GM15510 (cell line): ENCODE results near the gene NTM.

ENCODE experiments used
- POLR2A ChIP-seq: IDR thresholded peaks from 3 replicates; pipeline ENCODE4 v1.6.1; 2011; ENCODE audit warnings: borderline replicate concordance; ENCODE audit not compliant: insufficient read length; ENCODE audit errors: extremely low read depth

Gene NTM

DNA sequence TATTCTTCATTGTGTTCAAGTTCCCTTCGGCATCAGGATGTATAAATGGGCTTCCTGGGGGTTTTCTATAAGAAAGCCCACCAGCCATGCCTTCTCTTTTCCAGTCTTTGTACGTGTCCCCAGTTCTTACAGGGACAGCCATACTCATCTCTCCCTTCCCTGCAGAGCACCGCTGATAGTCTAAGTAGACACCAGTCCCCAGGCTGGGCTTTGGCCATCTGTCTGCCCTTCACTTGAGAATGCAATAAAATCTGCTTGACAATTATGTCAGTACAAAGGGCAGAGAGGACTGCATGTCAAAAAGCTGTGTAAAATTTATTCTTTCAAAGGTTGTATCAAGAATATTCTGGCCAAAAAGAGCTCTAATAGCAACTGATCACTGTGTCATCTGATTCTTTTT lies 27.3 kb downstream of the NTM start:
- no peak for TF ChIP-seq POLR2A

DNA sequence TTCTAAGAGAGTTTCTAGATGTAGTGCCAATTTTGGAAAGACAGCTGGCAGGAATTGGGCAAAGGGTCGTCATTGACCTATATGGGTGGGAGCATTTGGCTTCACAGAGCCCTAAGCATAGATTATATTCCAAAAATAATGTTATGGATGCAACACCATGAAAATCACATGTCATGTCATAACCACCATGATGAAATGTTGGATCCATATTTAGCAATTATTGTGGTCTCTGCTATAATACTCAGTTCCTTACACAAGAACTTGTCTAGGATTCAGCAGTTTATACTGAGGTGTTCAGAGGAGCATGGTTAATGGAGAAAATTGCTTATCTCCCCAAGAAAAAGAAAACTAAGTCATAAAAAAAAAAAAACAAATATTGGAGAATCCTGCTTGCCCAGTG lies 31.6 kb downstream of the NTM start:
- no peak for TF ChIP-seq POLR2A

DNA sequence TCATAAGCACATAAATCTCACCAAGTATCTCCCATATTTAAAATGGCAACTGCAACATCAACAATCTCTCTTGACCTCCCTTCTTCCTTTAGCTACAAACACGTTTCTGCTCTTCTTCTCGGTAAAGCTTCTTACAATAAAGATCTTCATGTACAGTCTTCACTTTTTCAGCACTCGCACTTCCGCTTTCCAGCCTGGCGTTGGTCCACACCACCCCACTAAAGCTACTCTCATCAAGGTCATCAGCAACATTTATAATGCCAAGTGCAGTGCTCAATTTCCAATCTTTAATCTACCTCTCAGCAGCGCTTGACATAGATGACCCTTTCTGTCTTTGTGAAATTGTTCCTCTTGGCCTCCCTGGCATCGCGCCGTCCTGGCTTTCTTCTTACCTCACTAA lies 33.6 kb downstream of the NTM start:
- no peak for TF ChIP-seq POLR2A

DNA sequence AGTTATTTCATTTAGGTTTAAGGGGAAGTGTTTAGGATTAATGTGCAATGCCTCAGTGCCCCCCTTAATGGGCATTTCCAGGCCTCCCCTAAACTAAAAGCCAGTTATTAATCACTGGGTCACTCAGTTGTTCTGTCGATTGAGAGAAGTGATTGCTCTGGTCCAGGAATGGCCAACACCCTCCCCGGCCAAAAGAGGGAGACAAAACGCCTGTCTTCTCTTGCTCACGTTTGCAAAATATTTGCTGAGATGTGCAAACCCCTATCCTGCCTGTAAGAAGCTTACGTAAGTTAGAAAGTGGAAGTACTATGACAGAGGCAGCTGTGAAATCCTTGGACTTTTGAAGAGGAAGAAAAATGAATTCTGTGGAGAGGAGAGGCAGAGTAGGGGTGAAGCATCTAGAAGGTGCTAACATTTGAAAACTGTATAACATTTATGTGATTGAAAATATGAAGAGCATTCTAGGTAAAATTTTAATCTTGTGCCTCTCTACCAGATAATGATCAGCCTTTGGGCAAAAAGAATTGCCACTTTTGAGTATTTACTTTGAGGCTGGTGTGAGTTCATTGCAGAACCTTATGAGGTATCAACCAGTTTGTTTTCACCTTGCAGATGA lies 37.7 kb downstream of the NTM start:
- TF ChIP-seq POLR2A: no peak

DNA sequence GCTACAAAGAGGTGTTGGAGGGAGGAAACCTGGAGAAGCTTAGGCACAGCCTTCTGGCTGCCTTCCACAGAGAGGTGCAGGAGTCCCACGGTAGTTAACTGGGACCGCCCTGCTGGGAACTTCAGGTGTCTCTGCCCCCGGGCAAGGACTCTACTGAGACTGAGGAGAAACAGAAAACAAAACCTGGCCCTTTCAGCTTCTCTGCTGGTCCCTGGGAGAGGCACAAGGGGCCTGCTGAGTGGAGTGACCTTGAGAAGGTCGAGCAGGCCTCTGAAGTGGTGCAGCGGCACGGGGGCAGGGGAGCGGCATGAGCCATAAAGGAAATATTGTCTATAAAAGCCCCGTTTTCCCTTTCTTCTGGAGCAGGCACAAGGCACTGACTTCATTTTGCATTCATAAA lies 38.9 kb downstream of the NTM start:
- no peak for TF ChIP-seq POLR2A

DNA sequence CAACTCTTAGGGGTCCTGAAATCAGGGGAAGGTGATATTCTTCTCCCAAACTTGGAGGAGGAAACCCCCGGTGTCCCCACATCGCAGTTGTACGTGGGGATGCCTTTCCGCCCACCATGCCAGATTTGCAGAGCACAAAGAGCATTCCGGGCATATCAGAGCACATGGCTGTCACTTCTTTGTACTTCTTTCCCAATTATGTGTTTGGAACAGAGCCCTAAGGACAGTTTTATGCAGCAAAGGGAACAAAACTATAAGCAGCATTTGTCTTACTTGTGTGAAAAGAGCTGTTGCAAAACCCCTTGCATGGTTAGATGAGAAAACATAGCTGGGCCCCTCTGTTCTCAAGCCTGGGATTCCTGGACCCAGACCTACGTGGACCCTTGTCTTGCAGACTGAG lies 41.2 kb downstream of the NTM start:
- no peak for TF ChIP-seq POLR2A

- no peak for TF ChIP-seq POLR2A
Observed at GRCh38 chr11:131412061-131412460, 41.6 kb downstream of the NTM start.

- no peak for TF ChIP-seq POLR2A
Observed at GRCh38 chr11:131413217-131413616, 42.8 kb downstream of the NTM start.

DNA sequence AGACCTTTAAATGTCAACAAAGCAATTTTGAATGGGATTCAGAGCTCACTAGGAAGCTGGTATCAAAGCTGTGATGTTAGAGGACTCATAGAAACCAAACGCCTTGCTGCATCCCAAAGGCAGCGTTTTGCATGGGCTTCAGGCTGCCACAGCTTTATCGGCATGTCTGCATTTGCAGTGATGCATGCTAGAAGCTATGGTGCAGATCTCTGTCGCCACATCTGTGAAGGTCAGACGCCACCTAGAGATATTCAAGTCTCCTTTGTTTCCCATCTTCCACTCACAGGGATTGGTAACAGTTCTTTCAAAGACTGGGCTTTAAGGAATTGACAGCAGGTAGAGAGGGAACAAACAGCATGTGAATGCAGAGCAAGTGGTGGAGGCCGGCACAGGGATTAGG lies 47.8 kb downstream of the NTM start:
- no peak for TF ChIP-seq POLR2A

DNA sequence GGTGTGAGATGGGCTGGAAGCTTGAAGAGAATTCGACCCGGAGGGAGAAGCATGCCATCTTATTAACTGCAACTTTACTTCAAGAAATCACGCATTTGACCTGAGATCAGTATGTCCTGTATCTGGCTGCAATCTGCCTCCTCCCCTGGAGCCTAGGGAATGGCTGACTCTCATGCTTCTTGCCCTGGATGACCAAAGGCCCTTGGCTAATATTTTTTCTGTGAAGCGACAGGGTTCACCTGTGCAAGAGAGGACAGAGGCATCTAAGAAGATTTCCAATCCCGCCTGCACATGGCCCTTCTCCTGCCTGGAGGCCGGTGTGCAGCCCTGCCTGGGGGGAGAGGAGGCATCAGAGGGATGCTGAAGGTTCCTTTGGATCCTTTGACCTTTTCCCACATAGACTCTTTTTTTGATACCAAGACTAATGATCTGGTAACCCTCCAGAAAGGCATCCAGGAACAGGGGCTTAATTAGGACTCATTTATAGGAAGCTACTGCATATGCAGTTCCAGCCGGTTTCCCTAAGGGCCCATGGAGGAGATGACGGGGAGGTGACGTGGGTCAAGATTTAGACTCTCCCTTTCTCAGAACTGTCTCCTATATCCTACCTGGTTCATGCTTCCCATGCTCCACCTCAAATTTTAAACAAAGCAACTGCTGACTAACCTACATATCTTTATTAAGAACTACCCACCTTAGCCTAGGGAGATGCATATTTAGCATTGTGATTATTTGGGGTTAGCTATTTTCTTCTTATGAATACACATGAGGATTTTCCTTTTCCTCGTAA lies 50.8 kb downstream of the NTM start:
- TF ChIP-seq POLR2A: no peak

- TF ChIP-seq POLR2A: no peak
Observed at GRCh38 chr11:131422029-131422428, 51.6 kb downstream of the NTM start.

DNA sequence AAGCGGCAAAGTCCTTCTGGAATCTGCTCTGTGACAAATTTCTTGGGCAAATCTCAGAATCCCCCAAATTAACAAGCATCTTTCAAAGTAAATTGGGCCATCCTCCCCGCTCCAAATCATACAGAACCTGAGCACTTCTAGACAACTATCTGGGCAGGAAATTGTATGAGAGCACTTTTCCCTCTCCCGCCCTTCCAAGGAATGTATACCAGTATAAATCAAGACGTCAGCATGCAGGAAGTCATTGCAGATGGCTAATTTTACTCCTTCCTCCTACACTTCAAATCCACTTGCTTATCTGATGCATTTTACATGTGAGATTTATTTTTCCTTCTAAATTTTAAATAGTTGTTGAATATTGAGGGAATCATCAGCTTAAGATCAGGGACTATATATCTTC lies 52.1 kb downstream of the NTM start:
- TF ChIP-seq POLR2A: no peak

GRCh38 chr11:131423688-131424087 lies 53.3 kb downstream of the NTM start:
- TF ChIP-seq POLR2A: no peak

- no peak for TF ChIP-seq POLR2A
Observed at GRCh38 chr11:131425285-131425684, 54.9 kb downstream of the NTM start.

GRCh38 chr11:131428853-131429252 lies 58.4 kb downstream of the NTM start:
- no peak for TF ChIP-seq POLR2A
